Endodermal cell (in vitro differentiated cells): Measurements from ENCODE around the gene P2RY1. TPM values are rescaled to one million over a fixed set of nuclear protein-coding genes. Genes with fewer than 3 reads are reported as not detected.

ENCODE experiments used
- DNase-seq: peaks from one replicate; pipeline ENCODE4 v3.0.0-alpha.2; 2017
- H3K27ac ChIP-seq: 2 replicates; pipeline ENCODE4 v1.5.1; 2013; ENCODE audit warnings: mild to moderate bottlenecking, low read depth, low read length, moderate library complexity
- H3K27me3 ChIP-seq: 2 replicates; pipeline ENCODE4 v1.6.1; 2013; ENCODE audit warnings: mild to moderate bottlenecking, low read length, moderate library complexity; ENCODE audit not compliant: insufficient read depth, control insufficient read depth, poor library complexity, severe bottlenecking
- H3K36me3 ChIP-seq: 2 replicates; pipeline ENCODE4 v1.7.0; 2013; ENCODE audit warnings: mild to moderate bottlenecking, low read length, moderate library complexity; ENCODE audit not compliant: control insufficient read depth, insufficient read depth
- H3K4me1 ChIP-seq: one replicate; pipeline ENCODE4 v1.7.0; 2013; ENCODE audit warnings: low read length; ENCODE audit not compliant: control insufficient read depth, insufficient read depth
- H3K4me3 ChIP-seq: 2 replicates; pipeline ENCODE4 v1.5.1; 2013; ENCODE audit warnings: mild to moderate bottlenecking, low read length, moderate library complexity
- H3K9ac ChIP-seq: 2 replicates; pipeline ENCODE4 v1.6.1; 2013; ENCODE audit warnings: mild to moderate bottlenecking, low read length, moderate library complexity; ENCODE audit not compliant: poor library complexity, severe bottlenecking; ENCODE audit errors: extremely low read depth
- H3K9me3 ChIP-seq: 2 replicates; pipeline ENCODE4 v1.6.1; 2013; ENCODE audit warnings: mild to moderate bottlenecking, low read length, moderate library complexity; ENCODE audit not compliant: control insufficient read depth
- H3K27ac Mint-ChIP-seq: 2 replicates; pipeline ENCODE4 v1.8.0; 2020; ENCODE audit warnings: mixed read lengths
- H3K27me3 Mint-ChIP-seq: 2 replicates; pipeline ENCODE4 v1.8.0; 2021; ENCODE audit warnings: mild to moderate bottlenecking, mixed read lengths; ENCODE audit not compliant: insufficient read depth
- H3K36me3 Mint-ChIP-seq: 2 replicates; pipeline ENCODE4 v1.8.0; 2020; ENCODE audit warnings: low read depth, mixed read lengths
- H3K4me1 Mint-ChIP-seq: 2 replicates; pipeline ENCODE4 v1.8.0; 2020; ENCODE audit warnings: mixed read lengths
- H3K4me3 Mint-ChIP-seq: 2 replicates; pipeline ENCODE4 v1.8.0; 2020; ENCODE audit warnings: mild to moderate bottlenecking, moderate library complexity, mixed read lengths
- H3K9me3 Mint-ChIP-seq: 2 replicates; pipeline ENCODE4 v1.8.0; 2020; ENCODE audit warnings: mild to moderate bottlenecking, mixed read lengths
- WGBS, 2 experiments: methylation state at CpG; one replicate each; pipeline versions ENCODE4 v1.1.5 to v1.1.7; 2013; ENCODE audit warnings: missing lambda C conversion rate in 2 of 2, mixed read lengths in 1 of 2; ENCODE audit not compliant: insufficient coverage in 1 of 2, insufficient read length in 1 of 2; 5-methylcytosine and 5-hydroxymethylcytosine counted together
- total RNA-seq, 2 donors: library from RNA; stranded (reverse); fragmentation: NEBNext Ultra II Directional in 1 of 2; extraction: Animal tissue kit (Norgen Biotek cat#: 25700) in 1 of 2; gene quantifications; 2 replicates in 1 of 2; 3 replicates in 1 of 2; pipeline ENCODE4 v1.2.1, GENCODE V29; 2021
- TF ChIP-seq, protein P1 (sequence below): fragments of 200-600 bp; sonication (generic); conservative IDR thresholded peaks from 2 replicates; pipeline ENCODE4 v1.5.0; 2021; ENCODE audit warnings: antibody characterized with exemption, mild to moderate bottlenecking

Gene P2RY1
- total RNA-seq, 2 donors from 2014 or later, result 7.6 to 10.4 TPM

DNA sequence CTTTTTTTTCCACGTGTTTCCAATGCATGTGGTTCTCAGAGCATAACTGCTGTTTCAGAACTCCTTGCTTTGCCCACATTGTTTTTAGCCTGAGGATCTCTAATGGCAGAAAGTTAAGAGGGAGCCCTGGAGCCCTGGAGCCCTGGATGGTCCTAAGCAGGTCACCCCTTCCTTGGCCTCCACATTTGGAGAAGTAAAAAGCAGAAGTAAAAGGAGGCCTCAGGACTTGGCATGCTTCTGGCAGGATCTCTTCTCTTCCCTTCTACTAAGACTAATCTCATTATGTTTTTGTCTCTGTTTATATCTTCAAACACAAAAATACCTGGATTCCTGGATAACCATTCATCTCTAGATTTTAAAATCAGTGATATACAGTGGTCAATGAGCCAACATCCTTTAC, 50.1 kb downstream of the P2RY1 start:
- no peaks in the 10 kb centered on the region for H3K4me1 ChIP-seq
- H3K27me3 ChIP-seq, result no peaks in the 10 kb centered on the region
- H3K9me3 Mint-ChIP-seq, result no peaks in the 10 kb centered on the region
- H3K4me3 ChIP-seq, result no peak overlapping the region
- H3K4me1 Mint-ChIP-seq, result no peaks in the 10 kb centered on the region
- no peaks in the 10 kb centered on the region for H3K36me3 Mint-ChIP-seq
- H3K4me3 Mint-ChIP-seq, result no peak overlapping the region
- 82 to 89% methylated on average over 1 of the region's 1 CpG for WGBS, 2 experiments
- no peak overlapping the region for H3K27ac Mint-ChIP-seq
- H3K9me3 ChIP-seq, result no peaks in the 10 kb centered on the region
- H3K9ac ChIP-seq, result no peak overlapping the region
- DNase-seq, result no peak
- H3K27ac ChIP-seq, result no peak overlapping the region
- no peaks in the 10 kb centered on the region for H3K27me3 Mint-ChIP-seq
- TF ChIP-seq, protein P1, sequence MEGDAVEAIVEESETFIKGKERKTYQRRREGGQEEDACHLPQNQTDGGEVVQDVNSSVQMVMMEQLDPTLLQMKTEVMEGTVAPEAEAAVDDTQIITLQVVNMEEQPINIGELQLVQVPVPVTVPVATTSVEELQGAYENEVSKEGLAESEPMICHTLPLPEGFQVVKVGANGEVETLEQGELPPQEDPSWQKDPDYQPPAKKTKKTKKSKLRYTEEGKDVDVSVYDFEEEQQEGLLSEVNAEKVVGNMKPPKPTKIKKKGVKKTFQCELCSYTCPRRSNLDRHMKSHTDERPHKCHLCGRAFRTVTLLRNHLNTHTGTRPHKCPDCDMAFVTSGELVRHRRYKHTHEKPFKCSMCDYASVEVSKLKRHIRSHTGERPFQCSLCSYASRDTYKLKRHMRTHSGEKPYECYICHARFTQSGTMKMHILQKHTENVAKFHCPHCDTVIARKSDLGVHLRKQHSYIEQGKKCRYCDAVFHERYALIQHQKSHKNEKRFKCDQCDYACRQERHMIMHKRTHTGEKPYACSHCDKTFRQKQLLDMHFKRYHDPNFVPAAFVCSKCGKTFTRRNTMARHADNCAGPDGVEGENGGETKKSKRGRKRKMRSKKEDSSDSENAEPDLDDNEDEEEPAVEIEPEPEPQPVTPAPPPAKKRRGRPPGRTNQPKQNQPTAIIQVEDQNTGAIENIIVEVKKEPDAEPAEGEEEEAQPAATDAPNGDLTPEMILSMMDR, result no peak
- H3K36me3 ChIP-seq, result no peaks in the 10 kb centered on the region
